ENCODE measurements around the gene SYCN.
"Not testable (repeated sequence)": the region's sequence is repeated elsewhere in the genome, so short reads cannot be mapped to it uniquely, and the experiment has no call there.

Gene SYCN

DNA sequence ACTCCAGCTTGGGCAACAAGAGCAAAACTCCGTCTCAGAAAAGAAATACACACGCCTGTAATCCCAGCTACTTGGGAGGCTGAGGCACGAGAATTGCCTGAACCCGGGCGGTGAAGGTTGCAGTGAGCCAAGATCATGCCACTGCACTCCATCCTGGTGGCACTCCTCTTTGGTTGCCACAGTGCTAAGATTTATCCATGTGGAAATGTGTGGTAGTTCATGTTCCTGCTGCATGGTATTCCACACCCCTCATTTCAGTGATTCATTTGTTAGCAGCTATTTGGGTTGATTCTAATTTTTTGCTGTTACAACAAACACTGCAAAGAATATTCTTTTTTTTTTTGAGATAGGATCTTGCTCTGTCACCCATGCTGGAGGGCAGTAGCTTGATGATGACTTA lies 28.6 kb upstream of the SYCN start:
- no peak for DNase-seq
- in situ Hi-C loops (cut with HindIII; ENCODE audit: low pct_ligation_motif_present, low pct_unique_long_range_greater_than_20kb, low sequenced_read_pairs), result no loop called here

DNA sequence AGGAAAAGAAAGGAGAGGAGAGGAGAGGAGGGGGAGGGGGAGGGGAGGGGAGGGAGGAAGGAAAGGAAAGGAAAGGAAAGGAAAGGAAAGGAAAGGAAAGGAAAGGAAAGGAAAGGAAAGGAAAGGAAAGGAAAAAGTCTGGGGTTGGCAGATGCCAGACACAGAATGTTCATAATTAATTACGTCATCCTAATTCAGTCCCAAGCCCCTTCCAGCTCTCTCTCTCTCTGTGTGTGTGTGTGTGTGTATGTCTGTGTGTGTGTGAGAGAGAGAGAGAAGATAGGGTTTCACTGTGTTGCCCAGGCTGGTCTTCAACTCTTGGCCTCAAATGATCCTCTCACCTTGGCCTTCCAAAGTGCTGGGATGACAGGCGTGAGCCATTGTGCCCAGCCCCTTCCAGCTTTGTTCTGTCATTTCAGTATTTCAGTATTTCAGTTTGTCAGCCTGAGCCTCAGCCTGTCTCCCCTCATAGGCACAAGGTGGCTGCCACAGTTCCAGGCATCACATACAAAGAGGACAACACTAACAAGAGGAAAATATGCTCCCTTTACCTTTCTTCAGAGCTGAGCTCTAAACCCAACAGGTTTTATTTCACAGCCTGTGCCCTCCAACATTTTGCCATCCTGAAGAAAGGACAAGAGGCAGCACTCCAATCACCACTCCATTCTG lies 26.2 kb upstream of the SYCN start:
- no peak for DNase-seq
- in situ Hi-C loops (cut with HindIII; ENCODE audit: low pct_ligation_motif_present, low pct_unique_long_range_greater_than_20kb, low sequenced_read_pairs), result no loop called here

DNA sequence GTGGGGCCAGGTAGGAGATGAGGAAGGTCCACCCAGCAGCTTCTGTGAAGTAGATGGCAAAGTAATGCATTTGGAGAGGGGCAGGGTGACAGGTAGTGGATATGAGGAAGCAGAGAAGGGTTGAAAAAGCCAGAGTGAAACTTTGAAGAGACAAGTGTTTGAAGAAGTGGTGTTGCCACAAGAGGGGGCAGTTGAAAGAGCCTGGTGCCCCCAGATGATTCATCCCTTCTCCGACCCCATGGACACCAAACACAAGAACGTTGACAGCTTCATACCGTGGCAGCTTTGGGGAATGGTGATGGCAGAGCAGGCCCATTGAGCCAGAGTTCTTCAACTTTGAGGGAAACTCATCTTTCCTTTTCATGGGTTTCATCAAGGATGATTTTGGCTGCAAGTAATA lies 20.8 kb upstream of the SYCN start:
- DNase-seq, result no peak

DNA sequence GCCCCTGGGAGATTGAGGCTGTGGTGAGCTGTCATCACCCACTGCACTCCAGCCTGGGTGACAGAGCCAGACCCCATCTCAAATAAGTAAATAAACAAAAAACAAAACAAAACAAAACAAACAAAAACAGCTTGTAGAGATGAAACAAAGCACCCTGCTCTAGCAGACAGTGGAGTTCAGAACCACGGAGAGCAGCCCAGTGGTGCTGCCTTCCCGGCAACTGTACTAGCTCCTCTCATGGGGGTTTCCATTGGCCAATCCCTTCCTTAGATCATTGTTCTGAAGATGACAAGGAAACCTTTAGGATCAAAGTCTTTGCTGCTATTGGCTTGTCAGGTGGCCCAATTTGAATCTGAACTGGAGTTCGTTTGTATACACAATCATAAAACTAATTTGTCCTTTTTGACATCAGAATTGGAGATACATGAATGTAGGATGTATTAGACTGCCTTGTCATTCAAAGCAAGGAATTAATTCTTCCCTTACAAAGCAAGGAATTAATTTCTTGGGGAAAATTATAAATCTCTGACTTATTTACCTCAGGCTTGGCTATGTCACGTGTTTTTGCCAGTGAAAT lies 19.7 kb upstream of the SYCN start:
- DNase-seq, result peak; percentile 19
- in situ Hi-C loops (cut with HindIII; ENCODE audit: low pct_ligation_motif_present, low pct_unique_long_range_greater_than_20kb, low sequenced_read_pairs), result no loop called here

More for the DNA sequence above, 20.8 kb upstream of the SYCN start:
- in situ Hi-C loops (cut with HindIII; ENCODE audit: low pct_ligation_motif_present, low pct_unique_long_range_greater_than_20kb, low sequenced_read_pairs), result no loop called here

DNA sequence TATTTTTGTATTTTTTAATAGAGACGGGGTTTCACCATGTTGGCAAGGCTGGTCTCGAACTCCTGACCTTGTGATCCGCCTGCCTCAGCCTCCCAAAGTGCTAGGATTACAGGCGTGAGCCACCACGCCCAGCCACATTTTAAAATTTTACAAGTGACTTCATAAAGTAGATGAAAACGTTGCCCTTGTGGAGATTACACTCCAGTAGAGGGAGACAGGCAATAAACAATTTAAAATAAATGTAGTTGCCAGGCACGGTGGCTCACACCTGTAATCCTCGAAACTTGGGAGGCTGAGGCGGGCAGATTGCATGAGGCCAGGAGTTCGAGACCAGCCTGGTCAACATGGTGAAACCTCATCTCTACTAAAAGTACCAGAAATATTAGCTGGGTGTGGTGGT lies 15.0 kb upstream of the SYCN start:
- DNase-seq; in situ Hi-C loops (cut with HindIII; ENCODE audit: low pct_ligation_motif_present, low pct_unique_long_range_greater_than_20kb, low sequenced_read_pairs): not testable (repeated sequence)

DNA sequence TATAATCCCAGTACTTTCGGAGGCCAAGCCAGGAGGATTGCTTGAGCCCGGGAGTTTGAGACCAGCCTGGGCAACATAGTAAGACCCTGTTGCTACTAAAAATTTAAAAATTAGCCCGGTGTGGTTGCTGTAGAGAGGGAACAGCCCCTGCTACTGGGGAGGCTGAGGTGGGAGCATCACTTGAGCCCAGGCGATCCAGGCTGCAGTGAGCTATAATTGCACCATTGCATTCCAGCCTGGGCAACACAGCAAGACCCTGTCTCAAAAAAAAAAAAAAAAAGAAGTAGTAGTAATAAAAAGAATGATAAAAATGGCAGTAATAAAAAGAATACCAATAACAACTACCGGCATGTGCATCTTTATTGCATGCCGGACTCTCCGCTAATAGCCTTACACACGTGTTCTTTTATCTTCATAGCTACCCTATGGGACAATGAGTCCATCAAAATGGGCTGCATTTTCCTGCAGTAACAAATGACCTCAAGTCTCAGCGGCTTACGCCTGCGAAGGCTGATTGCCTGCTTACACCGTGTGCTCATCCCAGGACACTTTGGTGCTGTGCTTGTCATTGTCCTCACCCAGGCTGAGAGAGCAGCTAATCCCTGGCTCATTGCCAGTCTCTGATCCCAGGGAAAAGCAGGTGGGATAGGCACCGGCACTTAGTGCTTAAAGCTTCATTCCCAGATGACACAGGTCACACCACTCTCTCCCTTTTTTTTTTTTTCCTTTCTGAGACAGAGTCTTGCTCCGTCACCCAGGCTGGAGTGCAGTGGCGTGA lies 14.4 kb upstream of the SYCN start:
- in situ Hi-C loops (cut with HindIII; ENCODE audit: low pct_ligation_motif_present, low pct_unique_long_range_greater_than_20kb, low sequenced_read_pairs), result no loop called here
- no peak for DNase-seq

DNA sequence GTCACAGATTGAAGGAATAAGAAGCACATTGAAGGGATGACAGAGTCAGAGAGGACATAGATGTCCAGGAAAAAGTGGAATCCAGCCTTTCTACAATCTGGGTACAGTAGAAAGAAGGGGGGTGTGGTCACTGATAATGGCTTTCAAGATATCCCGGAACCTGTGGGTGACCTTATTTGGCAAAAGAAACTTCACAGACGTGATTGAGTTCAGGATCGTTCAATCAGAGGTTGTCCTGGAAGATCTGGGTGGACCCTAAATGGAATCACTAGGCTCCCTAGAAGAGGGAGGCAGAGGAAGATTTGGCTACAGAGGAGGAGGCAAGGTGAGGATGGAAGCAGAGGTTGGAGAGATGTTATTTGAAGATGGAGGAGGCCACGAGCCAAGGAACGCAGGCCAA lies 13.0 kb upstream of the SYCN start:
- in situ Hi-C loops (cut with HindIII; ENCODE audit: low pct_ligation_motif_present, low pct_unique_long_range_greater_than_20kb, low sequenced_read_pairs), result no loop called here
- no peak for DNase-seq

DNA sequence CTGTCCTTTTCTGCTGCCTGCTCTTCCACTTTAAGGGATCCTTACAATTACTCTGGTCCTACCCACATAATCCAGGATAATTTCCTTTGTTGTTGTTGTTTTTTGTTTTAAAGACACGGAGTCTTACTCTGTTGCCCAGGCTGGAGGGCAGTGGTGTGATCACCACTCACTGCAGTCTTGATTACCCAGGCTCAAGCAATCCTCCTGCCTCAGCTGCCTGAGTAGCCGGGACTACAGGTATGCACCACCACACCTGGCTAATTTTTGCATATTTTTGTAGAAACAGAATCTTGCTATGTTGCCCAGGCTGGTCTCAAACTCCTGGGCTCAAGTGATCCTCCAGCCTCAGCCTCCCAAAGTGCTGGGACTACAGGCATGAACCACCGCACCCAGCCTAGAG lies 11.3 kb upstream of the SYCN start:
- DNase-seq; in situ Hi-C loops (cut with HindIII; ENCODE audit: low pct_ligation_motif_present, low pct_unique_long_range_greater_than_20kb, low sequenced_read_pairs): not testable (repeated sequence)

DNA sequence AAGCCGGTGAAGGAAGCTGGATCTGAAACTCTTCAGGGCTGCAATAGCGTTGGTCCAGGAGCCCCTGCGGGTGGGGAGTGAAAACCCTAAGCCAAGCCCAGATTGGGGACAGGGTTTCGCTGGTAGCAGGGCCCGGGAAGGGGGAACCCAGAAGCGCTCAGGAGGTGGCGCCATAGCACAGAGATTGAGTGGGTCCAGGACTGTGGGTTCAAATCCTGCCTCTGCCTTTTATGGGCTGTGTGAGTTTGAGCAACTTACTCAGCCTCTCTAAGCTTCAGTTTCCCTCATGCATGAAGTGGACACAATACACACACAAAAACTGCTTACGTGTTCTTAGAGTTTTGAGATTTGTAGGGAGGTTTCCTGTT lies 8.3 kb upstream of the SYCN start:
- in situ Hi-C loops (cut with HindIII; ENCODE audit: low pct_ligation_motif_present, low pct_unique_long_range_greater_than_20kb, low sequenced_read_pairs), result no loop called here
- peak; percentile 26 for DNase-seq

DNA sequence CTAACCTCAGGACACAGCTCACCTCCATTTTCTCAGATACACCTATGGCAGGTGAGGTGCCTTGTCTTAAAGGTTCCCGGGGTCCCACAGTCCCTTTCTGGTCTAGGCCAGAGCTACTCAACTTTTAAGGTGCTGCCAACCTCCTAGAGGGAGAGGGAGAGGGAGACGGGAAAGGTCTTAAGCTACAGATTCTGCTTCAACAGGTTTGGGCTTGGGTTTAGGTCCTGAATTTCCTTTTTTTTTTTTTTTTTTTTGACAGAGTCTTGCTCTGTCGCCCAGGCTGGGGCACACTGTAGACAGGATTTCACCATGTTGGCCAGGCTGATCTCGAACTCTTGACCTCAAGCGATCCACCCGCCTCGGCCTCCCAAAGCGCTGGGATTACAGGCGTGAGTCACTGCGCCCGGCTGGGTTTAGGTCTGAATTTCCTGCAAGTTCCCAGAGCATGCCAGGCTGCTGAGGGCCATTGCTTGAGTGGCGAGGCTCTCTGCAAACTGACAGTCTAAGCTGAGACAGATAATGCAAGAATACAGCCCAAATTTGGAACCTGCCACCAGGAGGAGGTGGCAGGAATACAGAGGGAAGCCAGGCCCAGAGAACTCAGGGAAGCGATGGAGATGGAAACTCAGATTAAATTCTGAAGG lies 7.8 kb upstream of the SYCN start:
- in situ Hi-C loops (cut with HindIII; ENCODE audit: low pct_ligation_motif_present, low pct_unique_long_range_greater_than_20kb, low sequenced_read_pairs), result no loop called here
- no peak for DNase-seq

DNA sequence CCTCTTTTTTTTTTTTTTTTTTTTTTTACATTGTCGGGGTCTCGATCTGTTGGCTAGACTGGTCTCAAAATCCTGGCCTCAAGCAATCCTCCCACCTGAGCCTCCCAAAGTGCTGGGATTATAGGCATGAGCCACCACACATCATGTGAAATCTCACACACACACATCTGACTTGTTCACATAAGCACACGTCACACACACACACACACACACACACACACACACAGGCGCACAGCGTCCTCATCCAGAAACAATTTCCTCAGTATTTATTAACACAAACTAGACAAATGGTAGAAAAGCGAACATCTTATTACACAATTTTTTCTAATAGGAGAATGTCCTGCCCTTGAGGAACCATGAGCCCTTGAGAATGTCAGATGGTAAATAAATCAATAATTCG lies 5.1 kb upstream of the SYCN start:
- DNase-seq, result no peak
- in situ Hi-C loops (cut with HindIII; ENCODE audit: low pct_ligation_motif_present, low pct_unique_long_range_greater_than_20kb, low sequenced_read_pairs), result no loop called here

DNA sequence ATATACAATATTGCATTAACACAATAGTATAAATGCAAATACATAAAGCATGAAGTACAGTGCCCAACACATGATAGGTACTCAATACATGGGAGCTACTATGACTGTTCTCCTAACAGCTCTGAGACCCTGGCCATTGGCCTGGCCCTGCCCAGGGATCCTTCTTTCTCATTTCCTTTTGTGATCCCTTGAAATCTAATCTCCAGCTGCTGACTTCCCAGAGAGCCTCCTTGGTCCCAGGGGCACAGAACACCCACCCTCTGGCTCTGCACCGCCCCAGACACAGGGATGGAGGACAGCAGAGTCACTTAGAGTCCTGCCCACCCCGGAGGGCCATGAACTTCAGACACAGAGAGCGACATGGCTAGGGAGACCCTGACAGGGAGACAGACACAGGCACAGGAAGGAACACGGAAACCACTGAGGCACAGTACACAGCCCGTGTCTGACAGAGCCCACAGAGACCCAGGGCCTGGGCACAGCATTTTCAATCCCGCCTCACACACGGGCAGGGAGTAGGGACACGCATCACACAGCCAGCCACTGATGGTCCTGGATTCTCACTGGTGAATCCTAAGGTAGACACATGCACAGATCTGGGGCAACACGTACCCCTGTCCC lies 4.2 kb upstream of the SYCN start:
- in situ Hi-C loops (cut with HindIII; ENCODE audit: low pct_ligation_motif_present, low pct_unique_long_range_greater_than_20kb, low sequenced_read_pairs), result no loop called here
- no peak for DNase-seq

DNA sequence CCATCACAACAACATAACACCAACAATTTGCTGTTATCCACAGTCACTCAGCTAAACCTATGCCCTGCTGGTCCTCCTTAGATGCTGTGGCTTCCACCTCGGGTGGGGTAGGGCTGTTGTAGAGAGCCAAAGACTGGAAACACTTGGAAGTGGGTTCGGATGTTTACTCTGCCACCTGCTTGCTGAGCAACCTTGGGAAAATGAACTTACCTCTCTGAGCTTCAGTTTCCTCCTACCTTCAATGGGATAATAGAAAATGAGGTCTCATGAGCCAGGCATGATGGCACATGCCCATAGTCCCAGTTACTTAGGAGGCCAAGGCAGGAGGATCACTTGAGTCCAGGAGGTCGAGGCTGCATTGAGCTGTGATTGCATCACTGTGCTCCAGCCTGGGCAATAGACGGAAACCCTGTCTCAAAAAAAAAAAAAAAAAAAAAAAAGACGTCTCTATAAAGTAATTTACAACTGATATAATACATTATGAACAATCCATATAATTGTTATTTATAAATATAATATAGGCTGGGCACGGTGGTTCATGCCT lies 3.3 kb upstream of the SYCN start:
- in situ Hi-C loops (cut with HindIII; ENCODE audit: low pct_ligation_motif_present, low pct_unique_long_range_greater_than_20kb, low sequenced_read_pairs), result no loop called here
- no peak for DNase-seq

DNA sequence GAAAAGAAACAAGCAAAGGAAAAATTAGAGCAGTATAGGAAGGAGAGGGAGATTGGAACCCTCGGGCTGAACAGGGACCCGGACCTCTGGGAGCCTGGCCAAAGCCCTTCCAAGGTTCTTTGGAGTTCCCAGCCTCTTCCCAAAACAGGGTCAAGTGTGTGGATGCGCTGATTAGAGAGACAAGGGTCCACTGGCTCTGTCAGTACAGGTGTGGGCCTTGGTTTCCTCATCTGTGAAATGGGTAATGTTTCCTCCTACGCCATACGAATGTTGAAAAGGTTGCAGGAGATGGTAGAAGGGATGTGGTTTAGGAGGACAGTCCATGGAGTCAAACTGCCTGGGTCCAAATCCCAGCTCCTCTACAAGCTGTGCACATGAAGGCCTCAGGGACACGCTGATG lies 2.1 kb upstream of the SYCN start:
- DNase-seq, result no peak
- in situ Hi-C loops (cut with HindIII; ENCODE audit: low pct_ligation_motif_present, low pct_unique_long_range_greater_than_20kb, low sequenced_read_pairs), result no loop called here

DNA sequence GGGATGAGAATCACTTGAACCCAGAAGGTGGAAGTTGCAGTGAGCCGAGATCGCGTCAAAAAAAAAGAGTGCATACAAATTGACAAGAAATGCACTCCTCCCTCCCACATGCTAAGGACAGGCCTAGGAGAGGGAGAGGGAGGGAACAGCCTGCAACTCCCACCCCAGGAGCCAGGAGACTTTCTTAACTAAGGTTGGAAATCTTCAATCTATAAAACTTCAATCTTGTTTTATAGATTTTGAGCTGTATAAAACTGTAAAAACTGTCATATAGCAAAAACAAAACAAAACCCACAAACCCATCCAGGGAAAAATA lies 1.3 kb upstream of the SYCN start:
- DNase-seq, result no peak
- in situ Hi-C loops (cut with HindIII; ENCODE audit: low pct_ligation_motif_present, low pct_unique_long_range_greater_than_20kb, low sequenced_read_pairs), result no loop called here

DNA sequence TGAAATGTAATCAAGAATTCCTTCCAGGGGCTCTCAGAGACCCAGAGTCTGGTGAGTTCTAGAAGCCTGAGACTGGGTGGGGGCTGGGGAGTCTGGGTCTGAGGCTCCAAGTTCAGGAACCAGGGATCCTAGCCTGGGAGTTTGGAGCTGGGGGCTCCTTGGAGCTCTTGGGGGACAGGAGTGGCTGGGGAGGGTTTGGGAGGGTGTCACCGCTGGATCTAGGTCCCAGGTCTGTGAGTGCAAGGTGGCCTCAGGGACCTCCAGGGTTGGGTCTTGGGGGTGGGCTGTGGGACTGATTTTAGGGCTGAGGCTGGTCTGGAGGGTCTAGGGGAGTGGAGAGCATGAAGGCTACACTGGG lies 1.1 kb downstream of the SYCN start:
- in situ Hi-C loops (cut with HindIII; ENCODE audit: low pct_ligation_motif_present, low pct_unique_long_range_greater_than_20kb, low sequenced_read_pairs), result no loop called here
- no peak for DNase-seq

DNA sequence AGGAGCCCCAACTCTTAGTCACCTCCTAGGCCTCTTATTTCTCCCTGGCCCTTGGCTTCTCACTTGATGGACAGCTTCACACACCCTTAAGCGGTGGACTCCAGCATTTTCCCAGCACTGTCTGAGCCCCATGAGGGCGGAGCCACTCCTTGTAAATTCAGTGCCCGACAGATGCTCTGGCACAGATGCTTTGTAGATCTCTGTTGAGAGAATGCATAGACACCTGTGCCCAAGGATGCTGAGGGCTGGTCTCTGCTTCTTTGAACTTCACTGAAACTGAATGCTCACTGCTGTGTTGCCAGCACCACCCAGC lies 3.3 kb downstream of the SYCN start:
- in situ Hi-C loops (cut with HindIII; ENCODE audit: low pct_ligation_motif_present, low pct_unique_long_range_greater_than_20kb, low sequenced_read_pairs), result no loop called here
- no peak for DNase-seq

DNA sequence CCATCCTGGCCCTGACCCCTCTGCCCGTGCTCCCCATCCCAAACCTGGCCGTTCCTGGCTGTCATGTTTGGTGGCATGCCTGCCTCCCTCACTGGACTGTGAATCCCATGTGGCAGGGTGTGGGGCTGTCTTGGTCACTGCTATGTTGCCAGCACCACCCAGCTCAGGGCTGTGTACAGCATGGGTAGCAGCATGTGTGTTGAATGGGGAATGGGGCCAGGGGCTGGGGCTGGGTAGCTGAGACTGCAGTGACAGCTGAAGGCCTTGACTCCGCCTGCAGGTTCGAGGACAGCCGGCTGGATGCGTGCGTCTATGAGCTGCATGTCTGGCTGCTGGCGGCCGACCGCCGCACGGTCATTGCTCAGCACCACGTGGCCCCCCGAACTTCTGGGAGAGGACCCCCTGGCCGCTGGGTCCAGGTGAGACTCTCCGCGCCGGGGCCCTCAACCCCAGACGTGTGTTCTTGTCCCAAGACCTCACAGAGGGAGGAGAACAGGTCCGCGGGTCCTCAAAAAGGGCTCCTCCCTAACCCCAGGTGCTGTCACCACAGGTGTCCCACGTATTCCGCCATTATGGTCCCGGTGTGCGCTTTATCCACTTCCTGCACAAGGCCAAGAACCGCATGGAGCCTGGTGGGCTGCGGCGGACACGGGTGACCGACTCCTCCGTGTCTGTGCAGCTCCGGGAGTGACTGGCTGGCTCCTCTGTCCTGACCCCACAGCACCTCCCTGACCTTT lies 3.8 kb downstream of the SYCN start:
- DNase-seq, result no peak
- in situ Hi-C loops (cut with HindIII; ENCODE audit: low pct_ligation_motif_present, low pct_unique_long_range_greater_than_20kb, low sequenced_read_pairs), result no loop called here

DNA sequence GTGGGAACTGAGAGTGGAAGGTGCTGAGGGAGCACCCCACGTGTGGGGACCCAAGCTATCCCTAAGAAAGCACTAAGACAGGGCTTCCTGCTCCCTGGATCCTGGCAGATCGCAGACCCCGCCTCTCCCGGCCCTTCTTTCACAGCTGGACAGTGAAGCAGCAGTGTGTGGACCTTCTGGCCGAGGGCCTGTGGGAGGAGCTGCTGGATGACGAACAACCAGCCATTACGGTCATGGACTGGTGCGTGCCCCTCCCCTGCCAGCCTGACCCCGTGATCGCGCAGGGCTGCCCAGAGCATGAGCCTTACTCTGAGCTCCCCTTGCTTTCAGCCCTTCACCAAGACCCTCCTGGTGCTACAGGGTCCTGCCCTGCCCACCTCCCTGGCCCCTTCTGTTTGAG lies 5.0 kb downstream of the SYCN start:
- peak; percentile 85 for DNase-seq
- in situ Hi-C loops (cut with HindIII; ENCODE audit: low pct_ligation_motif_present, low pct_unique_long_range_greater_than_20kb, low sequenced_read_pairs), result no loop called here

Measured in ACHN (cell line).